H9 (cell line): ENCODE results near the gene ADORA1. TPM values are rescaled to one million over a fixed set of nuclear protein-coding genes. Genes with fewer than 3 reads are reported as not detected.

ENCODE experiments used
- DNase-seq: peaks from one replicate; pipeline ENCODE4 v3.0.0-alpha.2; 2017
- H2AFZ ChIP-seq: one replicate; pipeline ENCODE4 v1.6.1; 2013; ENCODE audit warnings: mild to moderate bottlenecking, low read length, control low read depth, moderate library complexity
- H2AK5ac ChIP-seq: 2 replicates; pipeline ENCODE4 v1.6.1; 2013; ENCODE audit warnings: low read length, control low read depth, mixed read lengths; ENCODE audit not compliant: insufficient read length
- H2BK120ac ChIP-seq: one replicate; pipeline ENCODE4 v1.6.1; 2013; ENCODE audit warnings: low read depth, mild to moderate bottlenecking, low read length, control low read depth, inconsistent platforms; ENCODE audit not compliant: poor library complexity, severe bottlenecking
- H2BK12ac ChIP-seq: 2 replicates; pipeline ENCODE4 v1.6.1; 2013; ENCODE audit warnings: low read length, control low read depth, mixed read lengths, low read depth; ENCODE audit not compliant: insufficient read length
- H2BK15ac ChIP-seq: 2 replicates; pipeline ENCODE4 v1.6.1; 2013; ENCODE audit warnings: low read depth, low read length, control low read depth
- H2BK20ac ChIP-seq: one replicate; pipeline ENCODE4 v1.6.1; 2013; ENCODE audit warnings: low read depth, mild to moderate bottlenecking, low read length, control low read depth, inconsistent platforms; ENCODE audit not compliant: poor library complexity, severe bottlenecking
- H2BK5ac ChIP-seq: 2 replicates; pipeline ENCODE4 v1.6.1; 2013; ENCODE audit warnings: low read length, control low read depth, mixed read lengths; ENCODE audit not compliant: insufficient read length
- H3K14ac ChIP-seq: 2 replicates; pipeline ENCODE4 v1.6.1; 2013; ENCODE audit warnings: low read length, control low read depth; ENCODE audit not compliant: insufficient read depth
- H3K18ac ChIP-seq: 2 replicates; pipeline ENCODE4 v1.6.1; 2013; ENCODE audit warnings: low read depth, mild to moderate bottlenecking, mixed read lengths, low read length, control low read depth; ENCODE audit not compliant: insufficient read length
- H3K23ac ChIP-seq: 2 replicates; pipeline ENCODE4 v1.6.1; 2013; ENCODE audit warnings: low read length, control low read depth, mixed read lengths, low read depth; ENCODE audit not compliant: insufficient read length
- H3K23me2 ChIP-seq: 2 replicates; pipeline ENCODE4 v1.6.1; 2013; ENCODE audit warnings: low read depth, mild to moderate bottlenecking, mixed read lengths, low read length, control low read depth; ENCODE audit not compliant: insufficient read length, poor library complexity, severe bottlenecking
- H3K27ac ChIP-seq: 2 replicates; pipeline ENCODE4 v1.5.1; 2013; ENCODE audit warnings: low read length, control low read depth, mixed read lengths, low read depth; ENCODE audit not compliant: insufficient read length
- H3K27me3 ChIP-seq: 2 replicates; pipeline ENCODE4 v1.6.1; 2013; ENCODE audit warnings: low read length, control low read depth, inconsistent platforms; ENCODE audit not compliant: insufficient read depth
- H3K4ac ChIP-seq: 2 replicates; pipeline ENCODE4 v1.6.1; 2013; ENCODE audit warnings: low read depth, mild to moderate bottlenecking, control low read depth, inconsistent platforms, low read length, moderate library complexity
- H3K4me1 ChIP-seq: 2 replicates; pipeline ENCODE4 v1.6.1; 2013; ENCODE audit warnings: low read length, control low read depth, inconsistent platforms; ENCODE audit not compliant: insufficient read depth
- H3K4me2 ChIP-seq: 2 replicates; pipeline ENCODE4 v1.6.1; 2013; ENCODE audit warnings: low read length, control low read depth, mixed read lengths; ENCODE audit not compliant: insufficient read length, insufficient read depth
- H3K56ac ChIP-seq: 2 replicates; pipeline ENCODE4 v1.6.1; 2013; ENCODE audit warnings: low read depth, mild to moderate bottlenecking, mixed read lengths, low read length, control low read depth; ENCODE audit not compliant: insufficient read length
- H3K79me1 ChIP-seq: 2 replicates; pipeline ENCODE4 v1.6.1; 2013; ENCODE audit warnings: low read depth, mild to moderate bottlenecking, moderate library complexity, low read length, control low read depth, inconsistent platforms; ENCODE audit not compliant: insufficient read depth, poor library complexity, severe bottlenecking
- H3K79me2 ChIP-seq: 2 replicates; pipeline ENCODE4 v1.6.1; 2013; ENCODE audit warnings: low read length, control low read depth, inconsistent platforms; ENCODE audit not compliant: insufficient read depth
- H3K9ac ChIP-seq: 2 replicates; pipeline ENCODE4 v1.6.1; 2013; ENCODE audit warnings: low read length, control low read depth, mixed read lengths; ENCODE audit not compliant: insufficient read length; ENCODE audit errors: extremely low read depth
- H3K9me3 ChIP-seq: one replicate; pipeline ENCODE4 v1.6.1; 2013; ENCODE audit warnings: low read depth, low read length, inconsistent platforms; ENCODE audit not compliant: control insufficient read depth
- H3T11ph ChIP-seq: one replicate; pipeline ENCODE4 v1.6.1; 2013; ENCODE audit warnings: mild to moderate bottlenecking, low read length, control low read depth, inconsistent platforms
- H4K20me1 ChIP-seq: one replicate; pipeline ENCODE4 v1.6.1; 2013; ENCODE audit not compliant: control insufficient read depth, insufficient read length, insufficient read depth
- H4K5ac ChIP-seq: 2 replicates; pipeline ENCODE4 v1.6.1; 2013; ENCODE audit warnings: low read depth, mild to moderate bottlenecking, mixed read lengths, low read length, control low read depth; ENCODE audit not compliant: insufficient read length
- H4K8ac ChIP-seq: replicated peaks from 2 replicates; pipeline ENCODE4 v1.6.1; 2013; ENCODE audit warnings: low read length, control low read depth, mixed read lengths, low read depth; ENCODE audit not compliant: insufficient read length
- H4K91ac ChIP-seq: 2 replicates; pipeline ENCODE4 v1.6.1; 2013; ENCODE audit warnings: low read depth, mild to moderate bottlenecking, moderate library complexity, mixed read lengths, low read length, control low read depth; ENCODE audit not compliant: insufficient read length
- H3K27ac Mint-ChIP-seq, 3 experiments: 2 replicates in 2 of 3; 3 replicates in 1 of 3; pipeline ENCODE4 v1.8.0; 2020 to 2021; ENCODE audit warnings: mixed read lengths in 3 of 3, mild to moderate bottlenecking in 1 of 3, moderate library complexity in 1 of 3
- H3K27me3 Mint-ChIP-seq: 2 replicates; pipeline ENCODE4 v1.8.0; 2021; ENCODE audit warnings: low read depth, mild to moderate bottlenecking, moderate library complexity, mixed read lengths
- H3K36me3 Mint-ChIP-seq, 3 experiments: 2 replicates in 2 of 3; 3 replicates in 1 of 3; pipeline ENCODE4 v1.8.0; 2020 to 2021; ENCODE audit warnings: low read depth in 3 of 3, mixed read lengths in 3 of 3; ENCODE audit not compliant: insufficient read depth in 1 of 3
- H3K4me1 Mint-ChIP-seq, 2 experiments: 2 replicates each; pipeline ENCODE4 v1.8.0; 2020; ENCODE audit warnings: mixed read lengths in 2 of 2
- H3K4me3 Mint-ChIP-seq, 2 experiments: 2 replicates in 1 of 2; 3 replicates in 1 of 2; pipeline ENCODE4 v1.8.0; 2020 to 2021; ENCODE audit warnings: mild to moderate bottlenecking in 2 of 2, mixed read lengths in 2 of 2, moderate library complexity in 1 of 2
- H3K9me3 Mint-ChIP-seq, 2 experiments: 2 replicates in 1 of 2; 3 replicates in 1 of 2; pipeline ENCODE4 v1.8.0; 2020; ENCODE audit warnings: mild to moderate bottlenecking in 2 of 2, mixed read lengths in 2 of 2, moderate library complexity in 1 of 2
- CTCF ChIP-seq: fragments of 200-600 bp; sonication (generic); conservative IDR thresholded peaks from 3 replicates; pipeline ENCODE4 v1.8.0; 2021; ENCODE audit warnings: antibody characterized with exemption, mild to moderate bottlenecking
- WGBS: extraction: QIAGEN DNeasy Blood & Tissue Kit; methylation state at CpG from one replicate; pipeline ENCODE4 v1.1.7; 2013; ENCODE audit warnings: missing lambda C conversion rate, low lambda C conversion rate, mixed read lengths; ENCODE audit not compliant: insufficient read length; ENCODE audit errors: extremely low coverage; 5-methylcytosine and 5-hydroxymethylcytosine counted together
- total RNA-seq: library from RNA; stranded (reverse); gene quantifications from 2 replicates; pipeline ENCODE4 v1.2.1, GENCODE V29; 2021

Gene ADORA1
- total RNA-seq, 1 experiment from 2014 or later = 1.3 TPM

- no peak overlapping the region for H2BK15ac ChIP-seq
- H3K23me2 ChIP-seq = no peaks in the 10 kb centered on the region
- no peaks in the 10 kb centered on the region for H4K20me1 ChIP-seq
- no peak overlapping the region for H3K56ac ChIP-seq
- no peak overlapping the region for H3K14ac ChIP-seq
- no peak overlapping the region for H2BK20ac ChIP-seq
- Mint-ChIP-seq H3K36me3 (no peaks in the 10 kb centered on the region), H3K4me1 (peaks cover 11 to 17% of the 10 kb centered on the region in 2 experiments), H3K9me3 (no peaks in the 10 kb centered on the region), H3K4me3 (no peak overlapping the region), H3K27me3 (peaks cover 2% of the 10 kb centered on the region; the same call in 1 of the 2 replicates), H3K27ac (no peak overlapping the region; a peak in 1 of 7 replicates)
- no peak overlapping the region for H4K8ac ChIP-seq
- H4K5ac ChIP-seq = no peak overlapping the region
- no CpG with 5 or more reads among the region's 1 CpG for WGBS
- H2BK12ac ChIP-seq = no peak overlapping the region
- H3T11ph ChIP-seq = no peak overlapping the region
- no peaks in the 10 kb centered on the region for H3K27me3 ChIP-seq
- H3K4ac ChIP-seq = no peak overlapping the region
- H2AFZ ChIP-seq = no peak overlapping the region
- no peak overlapping the region for H4K91ac ChIP-seq
- H3K9ac ChIP-seq = no peak overlapping the region
- no peak overlapping the region for H3K4me2 ChIP-seq
- no peaks in the 10 kb centered on the region for H3K79me1 ChIP-seq
- no peak overlapping the region for H2AK5ac ChIP-seq
- H3K79me2 ChIP-seq = no peaks in the 10 kb centered on the region
- no peak overlapping the region for H2BK120ac ChIP-seq
- TF ChIP-seq CTCF = peak; percentile 36; the same call in 1 of the 3 replicates
- DNase-seq = no peak
- no peaks in the 10 kb centered on the region for H3K9me3 ChIP-seq
- H3K18ac ChIP-seq = no peak overlapping the region
- H3K4me1 ChIP-seq = 0 out of 2 replicates have a peak, but pooled peaks cover 4% of the 10 kb centered on the region
- H2BK5ac ChIP-seq = no peak overlapping the region
- no peak overlapping the region for H3K23ac ChIP-seq
- no peak overlapping the region for H3K27ac ChIP-seq
Observed at GRCh38 chr1:203136409-203137042, 9.0 kb downstream of the ADORA1 start.
